HCT116 (cell line): ENCODE results near the gene OTUD7B. TPM values are rescaled to one million over a fixed set of nuclear protein-coding genes. Genes with fewer than 3 reads are reported as not detected.
"Not testable (repeated sequence)": the region's sequence is repeated elsewhere in the genome, so short reads cannot be mapped to it uniquely, and the experiment has no call there.

ENCODE experiments used
- ATAC-seq: fragments of 200-7000 bp; cut with Tn5 transposase; 2 replicates; pipeline ENCODE4 v1.9.1; 2020; ENCODE audit warnings: mild to moderate bottlenecking, moderate library complexity
- BruUV-seq: library from RNA; stranded (reverse); fragments of 400-500 nt; replicated peaks from 2 replicates; lab custom pipeline; 2021; lab: Mats Ljungman, UMichigan
- CTCF ChIA-PET: fragments of 300-600 bp; sonication (Branson Sonifier 250); formaldehyde crosslinking; loops from one replicate; lab custom pipeline; 2021; ENCODE audit warnings: antibody characterized with exemption; lab: Charles Lee
- POLR2A ChIA-PET: fragments of 300-600, 350-600 bp; sonication (Branson Sonifier 250); formaldehyde crosslinking; loops from one replicate; lab custom pipeline; 2021; ENCODE audit warnings: antibody characterized with exemption; lab: Charles Lee
- RAD21 ChIA-PET, 2 experiments: fragments of 300-600 bp; sonication (Branson Sonifier 250); formaldehyde crosslinking; loops; one replicate each; lab custom pipeline; 2023; ENCODE audit warnings: low total read pairs in 2 of 2; ENCODE audit not compliant: uncharacterized antibody in 2 of 2, unreplicated experiment in 2 of 2, low non-redundant PET in 1 of 2; lab: Charles Lee
- DNase-seq: peaks from one replicate; pipeline ENCODE4 v3.0.0-alpha.2; 2010; ENCODE audit warnings: low read depth, low spot score
- H2AFZ ChIP-seq: fragments of 200-600 bp; shearing (Covaris generic), sonication (generic); 2 replicates; pipeline ENCODE4 v1.6.1; 2017; ENCODE audit warnings: low read depth, mixed run types, mixed read lengths, antibody characterized with exemption, low read length; ENCODE audit not compliant: poor library complexity, severe bottlenecking
- H3K27ac ChIP-seq: 2 replicates; pipeline ENCODE4 v1.5.1; 2012; ENCODE audit warnings: low read depth, low read length
- H3K27me3 ChIP-seq: fragments of 200-600 bp; sonication (generic); 2 replicates; pipeline ENCODE4 v1.6.1; 2016; ENCODE audit warnings: mixed run types, low read length, mixed read lengths; ENCODE audit not compliant: insufficient read depth
- H3K36me3 ChIP-seq, 2 experiments: fragments of 200-500 bp in 1 of 2; fragments of 200-600 bp in 1 of 2; sonication (Bioruptor generic) in 1 of 2; sonication (generic) in 1 of 2; 2 replicates each; pipeline versions ENCODE4 v1.5.1 to v1.6.1; 2014 to 2016; ENCODE audit warnings: low read length in 2 of 2, inconsistent platforms in 1 of 2, mixed read lengths in 1 of 2, mixed run types in 1 of 2; ENCODE audit not compliant: insufficient read depth in 2 of 2, control insufficient read depth in 1 of 2
- H3K4me1 ChIP-seq, 2 experiments: fragments of 200-600 bp in 1 of 2; sonication (generic) in 1 of 2; 2 replicates each; pipeline versions ENCODE4 v1.5.1 to v1.6.1; 2012 to 2017; ENCODE audit warnings: low read length in 2 of 2, inconsistent platforms in 1 of 2, mild to moderate bottlenecking in 1 of 2, mixed read lengths in 1 of 2, mixed run types in 1 of 2, moderate library complexity in 1 of 2; ENCODE audit not compliant: insufficient read depth in 2 of 2, control insufficient read depth in 1 of 2
- H3K4me2 ChIP-seq: fragments of 200-600 bp; sonication (generic); 2 replicates; pipeline ENCODE4 v1.6.1; 2017; ENCODE audit warnings: mixed run types, low read length, mixed read lengths
- H3K4me3 ChIP-seq, 2 experiments: fragments of 200-600 bp in 1 of 2; sonication (generic) in 1 of 2; replicated peaks in 1 of 2; 2 replicates each; pipeline ENCODE4 v1.5.1; 2011 to 2016; ENCODE audit warnings: low read length in 2 of 2, control low read depth in 1 of 2, low read depth in 1 of 2, mild to moderate bottlenecking in 1 of 2, mixed read lengths in 1 of 2, mixed run types in 1 of 2
- H3K79me2 ChIP-seq: fragments of 200-600 bp; sonication (generic); 2 replicates; pipeline ENCODE4 v1.6.1; 2017; ENCODE audit warnings: mild to moderate bottlenecking, mixed run types, low read length, moderate library complexity, mixed read lengths; ENCODE audit not compliant: insufficient read depth
- H3K9ac ChIP-seq: fragments of 200-600 bp; sonication (generic); 2 replicates; pipeline ENCODE4 v1.6.1; 2016; ENCODE audit warnings: low read length, mixed read lengths
- H3K9me2 ChIP-seq: fragments of 200-600 bp; sonication (generic), shearing (Covaris generic); 2 replicates; pipeline ENCODE4 v1.6.1; 2017; ENCODE audit warnings: mixed run types, mild to moderate bottlenecking, moderate library complexity; ENCODE audit not compliant: insufficient read depth
- H3K9me3 ChIP-seq, 2 experiments: fragments of 200-500 bp in 1 of 2; fragments of 200-600 bp in 1 of 2; sonication (Bioruptor generic) in 1 of 2; sonication (generic) in 1 of 2; 2 replicates each; pipeline ENCODE4 v1.6.1; 2014 to 2017; ENCODE audit warnings: low read length in 2 of 2, mixed read lengths in 2 of 2, inconsistent platforms in 1 of 2, low read depth in 1 of 2, mild to moderate bottlenecking in 1 of 2, mixed run types in 1 of 2, moderate library complexity in 1 of 2; ENCODE audit not compliant: control insufficient read depth in 1 of 2, insufficient read depth in 1 of 2
- H4K20me1 ChIP-seq: fragments of 200-600 bp; sonication (generic), shearing (Covaris generic); 2 replicates; pipeline ENCODE4 v1.6.1; 2017; ENCODE audit warnings: mixed run types, mild to moderate bottlenecking, moderate library complexity; ENCODE audit not compliant: insufficient read depth
- EGR1 ChIP-seq: IDR thresholded peaks from 2 replicates; pipeline ENCODE4 v1.6.1; 2012; ENCODE audit warnings: low read depth
- ELF1 ChIP-seq: IDR thresholded peaks from 2 replicates; pipeline ENCODE4 v1.6.1; 2012; ENCODE audit warnings: low read depth, borderline replicate concordance
- EZH2 ChIP-seq: fragments of 200-600 bp; sonication (generic); IDR thresholded peaks from 2 replicates; pipeline ENCODE4 v1.6.1; 2017; ENCODE audit warnings: antibody characterized with exemption, mixed run types
- FOSL1 ChIP-seq: IDR thresholded peaks from 2 replicates; pipeline ENCODE4 v1.6.1; 2012; ENCODE audit warnings: low read depth
- JUND ChIP-seq: IDR thresholded peaks from 2 replicates; pipeline ENCODE4 v1.6.1; 2012
- POLR2AphosphoS5 ChIP-seq: IDR thresholded peaks from 2 replicates; pipeline ENCODE4 v1.6.1; 2011; ENCODE audit warnings: mild to moderate bottlenecking, low read depth, low read length, moderate library complexity
- SIN3A ChIP-seq: IDR thresholded peaks from 2 replicates; pipeline ENCODE4 v1.6.1; 2012; ENCODE audit warnings: low read depth
- SP1 ChIP-seq: IDR thresholded peaks from 2 replicates; pipeline ENCODE4 v1.6.1; 2012; ENCODE audit warnings: low read depth
- SRF ChIP-seq: IDR thresholded peaks from 2 replicates; pipeline ENCODE4 v1.6.1; 2012; ENCODE audit warnings: low read depth
- TCF7L2 ChIP-seq: IDR thresholded peaks from 2 replicates; pipeline ENCODE4 v1.7.0; 2011; ENCODE audit warnings: borderline replicate concordance, inconsistent platforms; ENCODE audit not compliant: insufficient read depth, insufficient read length; ENCODE audit errors: extremely low read depth
- intact Hi-C: fragments of 100-400 bp; cut with micrococcal nuclease; formaldehyde crosslinking; loops from 2 replicates; pipeline ENCODE4 v1.10.0; 2022
- total RNA-seq: library from RNA; stranded (reverse); gene quantifications from one replicate; pipeline ENCODE4 v1.2.1, GENCODE V29; 2021; ENCODE audit not compliant: unreplicated experiment
- TF ChIP-seq, protein P1 (sequence below), 3 experiments: fragments of 200-600 bp in 1 of 3; sonication (generic) in 1 of 3; IDR thresholded peaks in 2 of 3; conservative IDR thresholded peaks in 1 of 3; 2 replicates each; pipeline ENCODE4 v1.5.1; 2012 to 2017; ENCODE audit warnings: low read depth in 2 of 3, low read length in 2 of 3, antibody characterized with exemption in 1 of 3, borderline replicate concordance in 1 of 3, control low read depth in 1 of 3, mild to moderate bottlenecking in 1 of 3, mixed read lengths in 1 of 3, mixed run types in 1 of 3, moderate library complexity in 1 of 3; ENCODE audit not compliant: insufficient read depth in 1 of 3
- TF ChIP-seq, protein P2 (sequence below): IDR thresholded peaks from 2 replicates; pipeline ENCODE4 v1.6.1; 2012
- TF ChIP-seq, protein P3 (sequence below): IDR thresholded peaks from 2 replicates; pipeline ENCODE4 v1.6.1; 2012

The OTUD7B gene
- total RNA-seq, 1 experiment from 2014 or later = 23.7 TPM

DNA sequence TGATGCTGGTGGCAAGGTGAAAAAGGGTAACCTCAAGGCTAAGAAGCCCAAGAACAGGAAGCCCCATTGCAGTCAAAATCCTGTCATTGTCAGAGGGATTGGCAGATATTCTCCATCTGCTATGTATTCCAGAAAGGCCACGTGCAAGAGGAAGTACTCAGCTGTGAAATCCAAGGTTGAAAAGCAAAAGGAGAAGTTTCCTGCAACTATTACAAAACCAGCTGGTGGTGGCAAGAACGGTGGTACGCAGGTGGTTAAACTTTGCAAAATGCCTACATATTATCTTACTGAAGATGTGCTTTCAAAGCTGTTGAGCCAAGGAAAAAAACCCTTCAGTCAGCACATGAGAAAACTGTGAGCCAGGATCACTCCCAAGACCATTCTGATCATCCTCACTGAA is 43.4 kb upstream of the OTUD7B start:
- intact Hi-C loops = no loop called here
- Histone ChIP-seq H3K79me2 (no peaks in the 10 kb centered on the region), H3K9ac (no peak overlapping the region), H3K9me3 (no peaks in the 10 kb centered on the region), H3K4me3 (no peak overlapping the region), H3K4me1 (peaks cover 0 to 16% of the 10 kb centered on the region in 2 experiments; a peak in 2 of 4 replicates), H3K9me2 (no peaks in the 10 kb centered on the region), H2AFZ (no peak overlapping the region), H3K27ac (no peak overlapping the region), H3K27me3 (no peaks in the 10 kb centered on the region), H3K36me3 (no peaks in the 10 kb centered on the region), H4K20me1 (no peaks in the 10 kb centered on the region), H3K4me2 (peak overlapping the region; percentile 7; the same call in 1 of the 2 replicates)
- no peak for ATAC-seq
- ChIA-PET RAD21 (no interaction called here), POLR2A (no interaction called here), CTCF (no interaction called here)
- BruUV-seq = no TSS peak
- no peak for DNase-seq
- TF ChIP-seq SRF (no peak), SP1 (no peak)

DNA sequence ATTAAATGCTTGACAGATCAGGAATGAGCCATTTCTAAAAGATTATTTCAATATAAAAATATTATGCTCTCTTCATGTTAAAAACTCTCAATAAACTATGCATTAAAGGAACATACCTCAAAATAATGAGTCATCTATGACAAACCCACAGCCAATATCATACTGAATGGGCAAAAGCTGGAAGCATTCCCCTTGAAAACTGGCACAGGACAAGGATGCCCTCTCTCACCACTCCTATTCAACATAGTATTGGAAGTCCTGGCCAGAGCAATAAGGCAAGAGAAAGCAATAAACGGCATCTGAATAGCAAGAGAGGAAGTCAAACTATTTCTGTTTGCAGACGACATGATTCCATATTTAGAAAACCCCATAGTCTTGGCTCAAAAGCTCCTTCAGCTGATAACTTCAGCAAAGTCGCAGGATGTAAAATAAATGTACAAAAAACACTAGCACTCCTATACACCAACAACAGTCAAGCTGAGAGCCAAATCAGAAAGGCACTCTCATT is 41.4 kb upstream of the OTUD7B start:
- ATAC-seq, H3K36me3 ChIP-seq, H3K9ac ChIP-seq, H3K4me3 ChIP-seq, intact Hi-C loops, H2AFZ ChIP-seq, DNase-seq, H3K27me3 ChIP-seq, CTCF ChIA-PET, H3K79me2 ChIP-seq, H3K27ac ChIP-seq, BruUV-seq, H4K20me1 ChIP-seq, RAD21 ChIA-PET, H3K9me2 ChIP-seq, H3K4me2 ChIP-seq, H3K9me3 ChIP-seq: not testable (repeated sequence)
- POLR2A ChIA-PET = interaction anchor here (2.5 kb wide), 1 partner anchor 164 kb away, joined by 14 read pairs; a partner anchor contains a TSS
- peaks cover 0 to 16% of the 10 kb centered on the region in 2 experiments; a peak in 2 of 4 replicates for H3K4me1 ChIP-seq

DNA sequence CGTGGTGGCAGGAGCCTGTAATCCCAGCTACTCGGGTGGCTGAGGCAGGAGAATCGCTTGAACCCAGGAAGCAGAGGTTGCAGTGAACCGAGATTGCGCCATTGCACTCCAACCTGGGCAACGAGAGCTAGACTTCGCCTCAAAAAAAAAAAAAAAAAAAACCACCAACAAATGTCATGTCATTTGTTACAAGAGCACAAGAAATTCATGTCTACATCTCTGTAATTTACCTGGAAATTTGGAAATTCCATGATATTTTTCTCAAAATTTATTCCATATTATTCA is 40.5 kb upstream of the OTUD7B start:
- no peak overlapping the region for H2AFZ ChIP-seq
- no peaks in the 10 kb centered on the region for H3K36me3 ChIP-seq
- no peak overlapping the region for H3K27ac ChIP-seq
- no peaks in the 10 kb centered on the region for H4K20me1 ChIP-seq
- DNase-seq = no peak
- H3K4me2 ChIP-seq = no peak overlapping the region
- RAD21 ChIA-PET = interaction anchor here (0.5 to 1.0 kb wide), 2 partner anchors 93 to 162 kb away, joined by 3 to 4 read pairs; no protein-coding TSS in a partner anchor
- no TSS peak for BruUV-seq
- H3K4me1 ChIP-seq = peaks cover 0 to 16% of the 10 kb centered on the region in 2 experiments; a peak in 2 of 4 replicates
- no peaks in the 10 kb centered on the region for H3K27me3 ChIP-seq
- no peak for ATAC-seq
- no peaks in the 10 kb centered on the region for H3K9me3 ChIP-seq
- CTCF ChIA-PET = interaction anchor here (0.9 to 1.5 kb wide), 8 partner anchors 16 to 201 kb away, joined by 3 to 14 read pairs (median 4); a partner anchor contains a TSS
- no peak overlapping the region for H3K4me3 ChIP-seq
- H3K79me2 ChIP-seq = no peaks in the 10 kb centered on the region
- H3K9me2 ChIP-seq = no peaks in the 10 kb centered on the region
- no peak overlapping the region for H3K9ac ChIP-seq
- intact Hi-C loops = no loop called here
- POLR2A ChIA-PET = interaction anchor here (2.5 kb wide), 1 partner anchor 163 kb away, joined by 14 read pairs; a partner anchor contains a TSS
- TF ChIP-seq, protein P1, sequence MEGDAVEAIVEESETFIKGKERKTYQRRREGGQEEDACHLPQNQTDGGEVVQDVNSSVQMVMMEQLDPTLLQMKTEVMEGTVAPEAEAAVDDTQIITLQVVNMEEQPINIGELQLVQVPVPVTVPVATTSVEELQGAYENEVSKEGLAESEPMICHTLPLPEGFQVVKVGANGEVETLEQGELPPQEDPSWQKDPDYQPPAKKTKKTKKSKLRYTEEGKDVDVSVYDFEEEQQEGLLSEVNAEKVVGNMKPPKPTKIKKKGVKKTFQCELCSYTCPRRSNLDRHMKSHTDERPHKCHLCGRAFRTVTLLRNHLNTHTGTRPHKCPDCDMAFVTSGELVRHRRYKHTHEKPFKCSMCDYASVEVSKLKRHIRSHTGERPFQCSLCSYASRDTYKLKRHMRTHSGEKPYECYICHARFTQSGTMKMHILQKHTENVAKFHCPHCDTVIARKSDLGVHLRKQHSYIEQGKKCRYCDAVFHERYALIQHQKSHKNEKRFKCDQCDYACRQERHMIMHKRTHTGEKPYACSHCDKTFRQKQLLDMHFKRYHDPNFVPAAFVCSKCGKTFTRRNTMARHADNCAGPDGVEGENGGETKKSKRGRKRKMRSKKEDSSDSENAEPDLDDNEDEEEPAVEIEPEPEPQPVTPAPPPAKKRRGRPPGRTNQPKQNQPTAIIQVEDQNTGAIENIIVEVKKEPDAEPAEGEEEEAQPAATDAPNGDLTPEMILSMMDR (IDR thresholded peaks at IDR 0.05 in 2 of 3, conservative IDR thresholded peaks at IDR 0.05 in 1 of 3; ENCODE audit: borderline replicate concordance in 1 of 3, insufficient read depth in 1 of 3, low read depth in 2 of 3, low read length in 2 of 3) = no peak
- TF ChIP-seq POLR2AphosphoS5 (no peak), EGR1 (no peak), JUND (no peak), FOSL1 (no peak), TCF7L2 (no peak), EZH2 (no peak), SIN3A (no peak), ELF1 (no peak)
- TF ChIP-seq, protein P2, sequence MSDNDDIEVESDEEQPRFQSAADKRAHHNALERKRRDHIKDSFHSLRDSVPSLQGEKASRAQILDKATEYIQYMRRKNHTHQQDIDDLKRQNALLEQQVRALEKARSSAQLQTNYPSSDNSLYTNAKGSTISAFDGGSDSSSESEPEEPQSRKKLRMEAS = no peak
- TF ChIP-seq, protein P3, sequence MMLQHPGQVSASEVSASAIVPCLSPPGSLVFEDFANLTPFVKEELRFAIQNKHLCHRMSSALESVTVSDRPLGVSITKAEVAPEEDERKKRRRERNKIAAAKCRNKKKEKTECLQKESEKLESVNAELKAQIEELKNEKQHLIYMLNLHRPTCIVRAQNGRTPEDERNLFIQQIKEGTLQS = no peak
